Endothelial cell of umbilical vein (primary cell): Measurements from ENCODE around the gene ZSWIM5. TPM values are rescaled to one million over a fixed set of nuclear protein-coding genes. Genes with fewer than 3 reads are reported as not detected.
A peak's percentile ranks its signal among the peaks of the same experiment; 100 is the strongest.

Experiments
- BruUV-seq: library from RNA; stranded (reverse); fragments of 400-500 nt; replicated peaks from 2 replicates; lab custom pipeline; 2021; lab: Mats Ljungman, UMichigan
- CTCF ChIA-PET: fragments of 300-600, 350-600 bp; sonication (Branson Sonifier 250); formaldehyde crosslinking; loops from one replicate; lab custom pipeline; 2021; ENCODE audit warnings: antibody characterized with exemption, inconsistent platforms; lab: Charles Lee
- POLR2A ChIA-PET: fragments of 300-600, 350-600 bp; sonication (Branson Sonifier 250); formaldehyde crosslinking; loops from one replicate; lab custom pipeline; 2021; ENCODE audit warnings: antibody characterized with exemption, inconsistent platforms; lab: Charles Lee
- DNase-seq: peaks from one replicate; pipeline ENCODE4 v3.0.0-alpha.2; 2011; ENCODE audit warnings: low read depth, low spot score
- FAIRE-seq: peaks from 2 replicates; lab custom pipeline; 2011; peaks lifted over from hg19 to GRCh38; lab: Jason Lieb, UNC
- H2AFZ ChIP-seq: 2 replicates; pipeline ENCODE4 v1.6.0; 2012; ENCODE audit warnings: low read depth, low read length, control low read depth, inconsistent platforms
- H3K27ac ChIP-seq: 2 replicates; pipeline ENCODE4 v1.5.1; 2011; ENCODE audit warnings: low read depth, mild to moderate bottlenecking, control low read depth, low read length, moderate library complexity; ENCODE audit not compliant: insufficient read depth
- H3K27me3 ChIP-seq, 2 experiments: 2 replicates each; pipeline versions ENCODE4 v1.6.0 to v1.6.1; 2011; ENCODE audit warnings: low read length in 2 of 2, mixed read lengths in 1 of 2; ENCODE audit not compliant: control insufficient read depth in 2 of 2, insufficient read depth in 2 of 2
- H3K36me3 ChIP-seq, 2 experiments: 2 replicates in 1 of 2; 3 replicates in 1 of 2; pipeline ENCODE4 v1.5.1; 2011; ENCODE audit warnings: low read length in 2 of 2, mild to moderate bottlenecking in 1 of 2, moderate library complexity in 1 of 2; ENCODE audit not compliant: control insufficient read depth in 2 of 2, insufficient read depth in 2 of 2; ENCODE audit errors: extremely low read depth in 1 of 2
- H3K4me1 ChIP-seq: 3 replicates; pipeline ENCODE4 v1.5.1; 2011; ENCODE audit warnings: mild to moderate bottlenecking, low read length; ENCODE audit not compliant: control insufficient read depth, insufficient read depth; ENCODE audit errors: extremely low read depth
- H3K4me2 ChIP-seq: 2 replicates; pipeline ENCODE4 v1.6.1; 2011; ENCODE audit warnings: low read length, control low read depth, mixed read lengths; ENCODE audit not compliant: insufficient read depth
- H3K4me3 ChIP-seq, 3 experiments: fragments of 200-600 bp in 1 of 3; sonication (generic), shearing (Covaris generic) in 1 of 3; replicated peaks in 1 of 3; 2 replicates each; pipeline ENCODE4 v1.5.1; 2011 to 2016; ENCODE audit warnings: control low read depth in 3 of 3, low read length in 3 of 3, mild to moderate bottlenecking in 2 of 3, inconsistent platforms in 1 of 3, low read depth in 1 of 3, moderate library complexity in 1 of 3; ENCODE audit not compliant: insufficient read depth in 1 of 3
- H3K79me2 ChIP-seq: 2 replicates; pipeline ENCODE4 v1.6.0; 2012; ENCODE audit warnings: low read length, inconsistent platforms; ENCODE audit not compliant: control insufficient read depth, insufficient read depth
- H3K9ac ChIP-seq: replicated peaks from 2 replicates; pipeline ENCODE3; 2011; ENCODE audit warnings: low read length, control low read depth; ENCODE audit not compliant: insufficient read depth; ENCODE audit errors: extremely low read depth
- H3K9me1 ChIP-seq: replicated peaks from 3 replicates; pipeline ENCODE4 v1.6.0; 2011; ENCODE audit warnings: mild to moderate bottlenecking, low read length; ENCODE audit not compliant: control insufficient read depth, insufficient read depth; ENCODE audit errors: extremely low read depth
- H3K9me3 ChIP-seq: replicated peaks from 2 replicates; pipeline ENCODE4 v1.5.1; 2012; ENCODE audit warnings: low read length, inconsistent platforms; ENCODE audit not compliant: control insufficient read depth, insufficient read depth
- H4K20me1 ChIP-seq: replicated peaks from 2 replicates; pipeline ENCODE3; 2011; ENCODE audit warnings: mild to moderate bottlenecking, low read length; ENCODE audit not compliant: control insufficient read depth, insufficient read depth; ENCODE audit errors: extremely low read depth
- EZH2 ChIP-seq: IDR thresholded peaks from 2 replicates; pipeline ENCODE4 v1.6.1; 2012; ENCODE audit warnings: borderline replicate concordance, low read depth, mild to moderate bottlenecking, moderate library complexity, low read length, inconsistent platforms; ENCODE audit not compliant: severe bottlenecking
- GATA2 ChIP-seq: IDR thresholded peaks from 2 replicates; pipeline ENCODE4 v1.7.0; 2011; ENCODE audit warnings: low read depth, mild to moderate bottlenecking, moderate library complexity, mixed read lengths, low read length; ENCODE audit not compliant: insufficient read length, insufficient read depth
- JUN ChIP-seq: IDR thresholded peaks from 2 replicates; pipeline ENCODE4 v1.6.1; 2011; ENCODE audit warnings: borderline replicate concordance, low read depth; ENCODE audit not compliant: insufficient read length, insufficient read depth
- MYC ChIP-seq: IDR thresholded peaks from one replicate; pipeline ENCODE4 v1.6.1; 2011; ENCODE audit warnings: mild to moderate bottlenecking, low read depth, low read length
- dilution Hi-C: fragments of 300-500 bp; cut with MboI; formaldehyde crosslinking; loops from one replicate; pipeline ENCODE4 v1.15.0; 2019; ENCODE audit warnings: low sequenced_read_pairs; ENCODE audit not compliant: extremely low pct_ligation_motif_present
- intact Hi-C: fragments of 100-400 bp; cut with micrococcal nuclease; formaldehyde crosslinking; loops from one replicate; pipeline ENCODE4 v1.10.0; 2022
- polyA plus RNA-seq, 4 experiments: library from polyadenylated mRNA; depleted of rRNA in 3 of 4; stranded (reverse) in 3 of 4; unstranded in 1 of 4; fragments of >200 nt; gene quantifications; 2 replicates each; pipeline versions ENCODE4 v1.2.1 to v1.2.3, GENCODE V29; 2011 to 2012; ENCODE audit warnings: missing spikeins in 1 of 4
- total RNA-seq: library from RNA; stranded (reverse); gene quantifications from 2 replicates; pipeline ENCODE4 v1.2.3, GENCODE V29; 2021
- TF ChIP-seq, protein P1 (sequence below), 2 donors: IDR thresholded peaks; 1 replicate in 1 of 2; 2 replicates in 1 of 2; pipeline ENCODE4 v1.5.1; 2011; ENCODE audit warnings: low read length in 2 of 2, mild to moderate bottlenecking in 2 of 2, moderate library complexity in 2 of 2, control low read depth in 1 of 2, inconsistent platforms in 1 of 2, low read depth in 1 of 2; ENCODE audit not compliant: insufficient read depth in 1 of 2; ENCODE audit errors: extremely low read depth in 1 of 2

The ZSWIM5 gene
- total and polyA plus RNA-seq, 2 donors (not counting 3 experiments of a cell fraction or from before 2014, with no cell fraction given), result 1.6 to 4.3 TPM

DNA sequence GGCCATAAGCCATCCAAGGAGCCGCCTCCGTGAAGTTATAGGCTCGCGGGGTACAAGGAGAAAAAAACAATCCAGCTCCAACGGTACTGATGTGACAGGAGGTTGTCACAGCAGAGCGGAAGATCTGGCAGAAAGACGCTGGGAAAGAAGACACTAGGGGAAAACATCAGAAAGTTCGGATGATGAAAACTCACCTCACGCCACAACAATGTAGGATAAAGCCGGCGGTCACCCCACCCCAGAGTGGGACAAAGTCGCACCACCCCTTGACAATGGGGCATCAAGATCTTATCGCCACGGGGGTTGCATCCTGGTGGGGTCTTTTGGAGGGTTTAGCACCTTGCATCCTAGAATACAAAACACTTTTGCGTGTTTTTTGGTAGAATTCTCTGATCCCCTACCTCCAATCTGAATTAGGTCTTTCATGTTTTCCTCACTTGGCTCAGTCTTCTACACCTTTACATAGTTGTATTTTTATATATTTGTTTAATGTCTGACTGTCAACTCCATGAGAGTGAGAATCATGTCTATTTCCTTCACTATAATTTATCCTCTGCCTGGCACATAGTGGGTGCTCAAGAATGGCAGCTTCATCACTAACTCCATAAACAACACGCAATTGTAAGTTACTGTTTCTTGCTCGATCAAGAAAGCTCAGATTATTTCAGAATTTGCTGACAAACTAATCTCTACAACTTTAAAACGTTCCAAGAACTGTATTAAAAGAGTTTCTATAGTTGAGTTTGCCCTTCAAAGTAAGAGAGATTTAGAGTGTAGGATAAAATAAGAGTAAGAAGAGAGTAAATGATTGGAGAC lies 611 bp upstream of the ZSWIM5 start:
- H3K9ac ChIP-seq, result peak overlapping the region; percentile 62
- ChIA-PET CTCF (interaction anchor here (0.8 to 3.1 kb wide), 3 partner anchors 92 to 188 kb away, joined by 3 to 17 read pairs (median 3); no protein-coding TSS in a partner anchor), POLR2A (no interaction called here)
- peak overlapping the region; percentile 93 for H2AFZ ChIP-seq
- H3K4me2 ChIP-seq, result peak overlapping the region; percentile 82
- H3K4me3 ChIP-seq, result peak overlapping the region; percentile 53 to 96 (median 72)
- no peak for DNase-seq
- H3K4me1 ChIP-seq, result peaks cover 9% of the 10 kb centered on the region
- no peak for FAIRE-seq
- BruUV-seq, result no TSS peak
- H3K9me1 ChIP-seq, result no peaks in the 10 kb centered on the region
- H3K27me3 ChIP-seq, result no peaks in the 10 kb centered on the region
- intact Hi-C loops, result loop anchor here (1.0 to 10.0 kb wide), 2 partner anchors 93 to 192 kb away; partner anchors contain the start of genes HECTD3 and UROD
- no peaks in the 10 kb centered on the region for H3K9me3 ChIP-seq
- H3K36me3 ChIP-seq, result no peaks in the 10 kb centered on the region
- dilution Hi-C loops, result no loop called here
- no peaks in the 10 kb centered on the region for H4K20me1 ChIP-seq
- TF ChIP-seq MYC (no peak), JUN (no peak), GATA2 (peak; percentile 55), EZH2 (no peak)
- TF ChIP-seq, protein P1, sequence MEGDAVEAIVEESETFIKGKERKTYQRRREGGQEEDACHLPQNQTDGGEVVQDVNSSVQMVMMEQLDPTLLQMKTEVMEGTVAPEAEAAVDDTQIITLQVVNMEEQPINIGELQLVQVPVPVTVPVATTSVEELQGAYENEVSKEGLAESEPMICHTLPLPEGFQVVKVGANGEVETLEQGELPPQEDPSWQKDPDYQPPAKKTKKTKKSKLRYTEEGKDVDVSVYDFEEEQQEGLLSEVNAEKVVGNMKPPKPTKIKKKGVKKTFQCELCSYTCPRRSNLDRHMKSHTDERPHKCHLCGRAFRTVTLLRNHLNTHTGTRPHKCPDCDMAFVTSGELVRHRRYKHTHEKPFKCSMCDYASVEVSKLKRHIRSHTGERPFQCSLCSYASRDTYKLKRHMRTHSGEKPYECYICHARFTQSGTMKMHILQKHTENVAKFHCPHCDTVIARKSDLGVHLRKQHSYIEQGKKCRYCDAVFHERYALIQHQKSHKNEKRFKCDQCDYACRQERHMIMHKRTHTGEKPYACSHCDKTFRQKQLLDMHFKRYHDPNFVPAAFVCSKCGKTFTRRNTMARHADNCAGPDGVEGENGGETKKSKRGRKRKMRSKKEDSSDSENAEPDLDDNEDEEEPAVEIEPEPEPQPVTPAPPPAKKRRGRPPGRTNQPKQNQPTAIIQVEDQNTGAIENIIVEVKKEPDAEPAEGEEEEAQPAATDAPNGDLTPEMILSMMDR (IDR thresholded peaks at IDR 0.05; ENCODE audit: extremely low read depth in 1 of 2, insufficient read depth in 1 of 2, low read depth in 1 of 2, low read length in 2 of 2), result no peak
- H3K79me2 ChIP-seq, result no peaks in the 10 kb centered on the region
- H3K27ac ChIP-seq, result no peak overlapping the region
